Measurements from ENCODE around the gene LAMA4.

Gene LAMA4

GRCh38 chr6:112237066-112237465, 17.3 kb downstream of the LAMA4 start:
- DNase-seq (ENCODE audit: low read depth in 3 of 3) = no peak

GRCh38 chr6:112235956-112236355, 18.4 kb downstream of the LAMA4 start:
- DNase-seq (ENCODE audit: low read depth in 3 of 3) = peak in 2 of 3 experiments; percentile 2 to 63

GRCh38 chr6:112234601-112235000, 19.8 kb downstream of the LAMA4 start:
- DNase-seq (ENCODE audit: low read depth in 3 of 3) = no peak

- DNase-seq (ENCODE audit: low read depth in 3 of 3) = no peak
Observed at GRCh38 chr6:112233847-112234246, 20.5 kb downstream of the LAMA4 start.

- DNase-seq (ENCODE audit: low read depth in 3 of 3) = no peak
Observed at GRCh38 chr6:112232845-112233256, 21.5 kb downstream of the LAMA4 start.

- DNase-seq (ENCODE audit: low read depth in 3 of 3) = no peak
Observed at GRCh38 chr6:112231594-112232060, 22.7 kb downstream of the LAMA4 start.

GRCh38 chr6:112231164-112231563, 23.2 kb downstream of the LAMA4 start:
- DNase-seq (ENCODE audit: low read depth in 3 of 3) = no peak

GRCh38 chr6:112228480-112229332, 25.7 kb downstream of the LAMA4 start:
- no peak for DNase-seq (ENCODE audit: low read depth in 3 of 3)

GRCh38 chr6:112227992-112228391, 26.4 kb downstream of the LAMA4 start:
- no peak for DNase-seq (ENCODE audit: low read depth in 3 of 3)

- no peak for DNase-seq (ENCODE audit: low read depth in 3 of 3)
Observed at GRCh38 chr6:112227411-112227810, 27.0 kb downstream of the LAMA4 start.

- no peak for DNase-seq (ENCODE audit: low read depth in 3 of 3)
Observed at GRCh38 chr6:112225691-112226090, 28.7 kb downstream of the LAMA4 start.

- DNase-seq (ENCODE audit: low read depth in 3 of 3) = no peak
Observed at GRCh38 chr6:112224088-112224487, 30.3 kb downstream of the LAMA4 start.

GRCh38 chr6:112223070-112223861, 31.1 kb downstream of the LAMA4 start:
- no peak for DNase-seq (ENCODE audit: low read depth in 3 of 3)

GRCh38 chr6:112221981-112222852, 32.1 kb downstream of the LAMA4 start:
- DNase-seq (ENCODE audit: low read depth in 3 of 3) = no peak

- no peak for DNase-seq (ENCODE audit: low read depth in 3 of 3)
Observed at GRCh38 chr6:112221561-112221960, 32.8 kb downstream of the LAMA4 start.

- DNase-seq (ENCODE audit: low read depth in 3 of 3) = no peak
Observed at GRCh38 chr6:112218563-112218962, 35.8 kb downstream of the LAMA4 start.

GRCh38 chr6:112216662-112217551, 37.5 kb downstream of the LAMA4 start:
- no peak for DNase-seq (ENCODE audit: low read depth in 3 of 3)

GRCh38 chr6:112215488-112216284, 38.7 kb downstream of the LAMA4 start:
- DNase-seq (ENCODE audit: low read depth in 3 of 3) = no peak

- no peak for DNase-seq (ENCODE audit: low read depth in 3 of 3)
Observed at GRCh38 chr6:112214739-112215269, 39.6 kb downstream of the LAMA4 start.

GRCh38 chr6:112210852-112211251, 43.5 kb downstream of the LAMA4 start:
- DNase-seq (ENCODE audit: low read depth in 3 of 3) = no peak
